Smooth muscle cell (in vitro differentiated cells): Measurements from ENCODE around the gene CPSF6. TPM values are rescaled to one million over a fixed set of nuclear protein-coding genes. Genes with fewer than 3 reads are reported as not detected.

ENCODE experiments used
- DNase-seq: peaks from one replicate; lab custom pipeline; 2025; ENCODE audit not compliant: unreplicated experiment; lab: John Stamatoyannopoulos, UW
- H2AFZ ChIP-seq: fragments of 200-600 bp; sonication (generic); 2 replicates; pipeline ENCODE4 v1.6.0; 2016; ENCODE audit warnings: antibody characterized with exemption, low read depth, mild to moderate bottlenecking
- H3F3A ChIP-seq: fragments of 200-600 bp; sonication (generic); 2 replicates; pipeline ENCODE4 v1.6.0; 2017; ENCODE audit warnings: antibody characterized with exemption, low read depth
- H3K27ac ChIP-seq: fragments of 200-600 bp; sonication (generic); 2 replicates; pipeline ENCODE4 v1.5.1; 2016; ENCODE audit warnings: low read depth, mild to moderate bottlenecking
- H3K27me3 ChIP-seq: fragments of 200-600 bp; sonication (generic); 2 replicates; pipeline ENCODE4 v1.6.1; 2016; ENCODE audit warnings: low read depth, mild to moderate bottlenecking
- H3K36me3 ChIP-seq: fragments of 200-600 bp; sonication (generic); 2 replicates; pipeline ENCODE4 v1.5.1; 2016; ENCODE audit warnings: low read depth
- H3K4me1 ChIP-seq: fragments of 200-600 bp; sonication (generic); 2 replicates; pipeline ENCODE4 v1.5.1; 2016; ENCODE audit warnings: low read depth
- H3K4me2 ChIP-seq: fragments of 200-600 bp; sonication (generic); 2 replicates; pipeline ENCODE4 v1.6.0; 2016; ENCODE audit warnings: mild to moderate bottlenecking
- H3K4me3 ChIP-seq: fragments of 200-600 bp; sonication (generic); 2 replicates; pipeline ENCODE4 v1.5.1; 2016; ENCODE audit warnings: mild to moderate bottlenecking
- H3K79me2 ChIP-seq: fragments of 200-600 bp; sonication (generic); 2 replicates; pipeline ENCODE4 v1.6.0; 2016; ENCODE audit warnings: low read depth, mild to moderate bottlenecking
- H3K9ac ChIP-seq: fragments of 200-600 bp; sonication (generic); 2 replicates; pipeline ENCODE4 v1.6.0; 2016; ENCODE audit warnings: low read depth
- H3K9me3 ChIP-seq: fragments of 200-600 bp; sonication (generic); replicated peaks from 2 replicates; pipeline ENCODE4 v1.5.1; 2016; ENCODE audit warnings: low read depth
- H4K20me1 ChIP-seq: fragments of 200-600 bp; sonication (generic); 2 replicates; pipeline ENCODE4 v1.6.0; 2016; ENCODE audit warnings: low read depth
- WGBS: methylation state at CpG from one replicate; pipeline ENCODE4 v1.1.7; 2016; ENCODE audit warnings: low lambda C conversion rate; 5-methylcytosine and 5-hydroxymethylcytosine counted together
- polyA plus RNA-seq: library from polyadenylated mRNA; unstranded; fragments of >200 nt; fragmentation: Nextera tagmentation; extraction: Ambion mirVana; gene quantifications from 2 replicates; pipeline ENCODE4 v1.2.1, GENCODE V29; 2016
- total RNA-seq: library from RNA; depleted of rRNA; stranded (reverse); fragments of >200 nt; gene quantifications from 2 replicates; pipeline ENCODE4 v1.2.3, GENCODE V29; 2014
- TF ChIP-seq, protein P1 (sequence below): fragments of 200-600 bp; sonication (generic); IDR thresholded peaks from 2 replicates; pipeline ENCODE4 v1.5.1; 2017; ENCODE audit warnings: borderline replicate concordance, mild to moderate bottlenecking, antibody characterized with exemption; ENCODE audit not compliant: insufficient read depth, poor library complexity, severe bottlenecking

Gene CPSF6
- total and polyA plus RNA-seq, 2 experiments from 2014 or later = 21.5 to 35.9 TPM

DNA sequence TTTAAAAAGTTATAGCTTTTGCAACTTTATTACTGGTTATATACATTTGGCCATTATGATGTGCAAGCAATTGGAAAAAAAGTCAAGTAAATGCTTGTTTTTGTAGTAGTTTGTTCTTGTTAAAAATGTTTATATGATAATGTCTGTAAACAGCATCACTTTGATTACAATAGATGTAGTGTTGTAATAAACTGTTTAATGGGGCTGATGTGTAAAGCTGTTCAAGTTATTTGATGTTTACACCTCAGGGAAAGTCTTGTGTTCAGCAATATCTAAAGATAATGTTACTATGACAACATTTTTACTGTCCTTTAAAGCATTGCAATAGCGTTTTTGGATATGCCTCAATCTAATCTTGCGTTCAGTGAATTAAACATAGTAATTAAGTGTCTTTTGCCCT lies 30.4 kb downstream of the CPSF6 start:
- peaks cover 4% of the 10 kb centered on the region for H3K36me3 ChIP-seq
- H3K9ac ChIP-seq = no peak overlapping the region
- no peaks in the 10 kb centered on the region for H3K9me3 ChIP-seq
- peaks cover 58% of the 10 kb centered on the region for H4K20me1 ChIP-seq
- no peak overlapping the region for H3K4me3 ChIP-seq
- WGBS = 89% methylated on average over 2 of the region's 2 CpGs
- H2AFZ ChIP-seq = no peak overlapping the region
- peaks cover 4% of the 10 kb centered on the region for H3K4me1 ChIP-seq
- no peak for DNase-seq
- no peak overlapping the region for H3K27ac ChIP-seq
- H3K27me3 ChIP-seq = no peaks in the 10 kb centered on the region
- TF ChIP-seq, protein P1, sequence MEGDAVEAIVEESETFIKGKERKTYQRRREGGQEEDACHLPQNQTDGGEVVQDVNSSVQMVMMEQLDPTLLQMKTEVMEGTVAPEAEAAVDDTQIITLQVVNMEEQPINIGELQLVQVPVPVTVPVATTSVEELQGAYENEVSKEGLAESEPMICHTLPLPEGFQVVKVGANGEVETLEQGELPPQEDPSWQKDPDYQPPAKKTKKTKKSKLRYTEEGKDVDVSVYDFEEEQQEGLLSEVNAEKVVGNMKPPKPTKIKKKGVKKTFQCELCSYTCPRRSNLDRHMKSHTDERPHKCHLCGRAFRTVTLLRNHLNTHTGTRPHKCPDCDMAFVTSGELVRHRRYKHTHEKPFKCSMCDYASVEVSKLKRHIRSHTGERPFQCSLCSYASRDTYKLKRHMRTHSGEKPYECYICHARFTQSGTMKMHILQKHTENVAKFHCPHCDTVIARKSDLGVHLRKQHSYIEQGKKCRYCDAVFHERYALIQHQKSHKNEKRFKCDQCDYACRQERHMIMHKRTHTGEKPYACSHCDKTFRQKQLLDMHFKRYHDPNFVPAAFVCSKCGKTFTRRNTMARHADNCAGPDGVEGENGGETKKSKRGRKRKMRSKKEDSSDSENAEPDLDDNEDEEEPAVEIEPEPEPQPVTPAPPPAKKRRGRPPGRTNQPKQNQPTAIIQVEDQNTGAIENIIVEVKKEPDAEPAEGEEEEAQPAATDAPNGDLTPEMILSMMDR = no peak
- H3K79me2 ChIP-seq = peaks cover 11% of the 10 kb centered on the region
- no peaks in the 10 kb centered on the region for H3F3A ChIP-seq
- no peak overlapping the region for H3K4me2 ChIP-seq

DNA sequence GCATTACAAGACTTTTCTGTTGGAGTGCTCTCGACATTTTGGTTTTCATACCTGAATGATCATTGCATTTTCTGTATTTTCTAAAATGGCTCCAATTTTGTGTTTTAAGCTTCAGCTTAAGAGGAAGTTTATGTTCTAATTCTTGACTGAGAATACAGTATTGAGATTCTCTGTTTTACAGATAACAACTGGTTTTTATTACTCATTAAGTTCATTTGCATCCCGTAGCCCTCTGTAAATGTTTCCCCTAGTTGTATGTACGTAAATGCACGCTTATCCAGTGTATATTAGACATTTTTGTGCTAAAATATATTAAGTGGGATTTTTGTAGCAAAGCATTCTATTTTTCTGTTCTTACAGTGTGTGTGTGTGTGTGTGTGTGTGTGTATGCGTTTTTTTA lies 33.1 kb downstream of the CPSF6 start:
- no peaks in the 10 kb centered on the region for H3K9me3 ChIP-seq
- no peak overlapping the region for H3K9ac ChIP-seq
- no peak overlapping the region for H3K27ac ChIP-seq
- H3K4me2 ChIP-seq = no peak overlapping the region
- no peaks in the 10 kb centered on the region for H3F3A ChIP-seq
- 87% methylated on average over 5 of the region's 5 CpGs for WGBS
- H3K27me3 ChIP-seq = no peaks in the 10 kb centered on the region
- TF ChIP-seq, protein P1 = no peak
- H3K79me2 ChIP-seq = peaks cover 8% of the 10 kb centered on the region
- peaks cover 32% of the 10 kb centered on the region for H4K20me1 ChIP-seq
- no peaks in the 10 kb centered on the region for H3K4me1 ChIP-seq
- H2AFZ ChIP-seq = no peak overlapping the region
- no peak for DNase-seq
- H3K36me3 ChIP-seq = no peaks in the 10 kb centered on the region
- no peak overlapping the region for H3K4me3 ChIP-seq

DNA sequence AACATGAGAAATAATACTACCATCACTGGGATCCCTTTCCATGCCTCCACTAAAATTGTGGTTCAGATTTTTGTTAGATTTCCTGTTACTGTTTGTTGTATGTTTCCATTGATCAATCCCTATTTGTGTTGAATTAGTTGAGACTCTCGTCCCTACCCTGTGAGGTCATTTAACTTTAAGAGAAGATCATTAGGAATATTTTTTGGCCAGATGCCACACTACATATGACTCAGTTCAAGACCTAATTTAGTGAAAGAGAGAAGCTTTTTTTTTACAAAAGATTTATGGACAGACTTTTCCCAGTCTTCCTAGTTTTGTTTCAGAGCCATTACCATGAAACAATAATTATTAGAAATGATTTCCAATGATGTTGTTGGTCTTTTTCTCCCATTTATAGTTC lies 35.5 kb downstream of the CPSF6 start:
- Histone ChIP-seq H3K4me3 (no peak overlapping the region), H3K9ac (no peak overlapping the region), H3K9me3 (no peaks in the 10 kb centered on the region), H3K27me3 (no peaks in the 10 kb centered on the region), H3K4me2 (no peak overlapping the region), H2AFZ (no peak overlapping the region), H3K4me1 (no peaks in the 10 kb centered on the region), H3K36me3 (no peaks in the 10 kb centered on the region), H3K27ac (no peak overlapping the region), H4K20me1 (peaks cover 14% of the 10 kb centered on the region), H3F3A (no peaks in the 10 kb centered on the region), H3K79me2 (peaks cover 6% of the 10 kb centered on the region)
- DNase-seq = no peak
- TF ChIP-seq, protein P1 = no peak
- WGBS = 90% methylated on average over 1 of the region's 1 CpG

DNA sequence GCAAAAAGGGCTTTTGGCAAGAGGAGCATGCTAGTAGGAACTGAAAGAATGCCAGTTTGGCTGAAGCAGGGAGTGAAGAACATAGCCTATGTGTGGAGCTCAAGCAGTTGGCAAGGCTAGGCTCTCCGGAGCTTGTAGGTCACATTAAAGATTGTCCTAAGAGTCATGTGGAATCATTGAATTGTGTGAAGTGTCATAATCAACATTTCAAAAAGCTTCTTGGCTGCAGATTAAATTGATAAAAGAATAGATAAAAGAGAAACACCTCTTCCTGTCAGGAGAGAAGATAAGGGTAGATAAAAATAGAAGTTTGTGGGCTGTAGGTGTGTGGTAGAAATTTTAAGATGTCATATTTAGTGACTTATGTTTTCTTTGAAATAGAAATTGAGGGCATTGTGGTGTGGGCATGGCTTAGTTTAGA lies 36.1 kb downstream of the CPSF6 start:
- DNase-seq = no peak
- H3F3A ChIP-seq = no peaks in the 10 kb centered on the region
- no peaks in the 10 kb centered on the region for H3K9me3 ChIP-seq
- H3K9ac ChIP-seq = no peak overlapping the region
- H3K36me3 ChIP-seq = no peaks in the 10 kb centered on the region
- peaks cover 6% of the 10 kb centered on the region for H3K79me2 ChIP-seq
- TF ChIP-seq, protein P1 = no peak
- peaks cover 8% of the 10 kb centered on the region for H4K20me1 ChIP-seq
- no peaks in the 10 kb centered on the region for H3K27me3 ChIP-seq
- WGBS = 90% methylated on average over 1 of the region's 1 CpG
- no peak overlapping the region for H3K4me3 ChIP-seq
- H3K4me1 ChIP-seq = no peaks in the 10 kb centered on the region
- H3K4me2 ChIP-seq = no peak overlapping the region
- H3K27ac ChIP-seq = no peak overlapping the region
- no peak overlapping the region for H2AFZ ChIP-seq
